Natural killer cell treated with Interleukin-12 subunit alpha and Interleukin-12 subunit beta and Interleukin-15 and Interleukin-18, amount 100 ng/mL, for 72 hours (primary cell): Measurements from ENCODE around the gene TBC1D9B. TPM values are rescaled to one million over a fixed set of nuclear protein-coding genes. Genes with fewer than 3 reads are reported as not detected.

Experiments used
- ATAC-seq, 2 donors: fragments of 150-1000 bp; cut with Tn5 transposase in 1 of 2; sonication (Bioruptor Pico), chemical (Tn5 transposase) in 1 of 2; 2 replicates each; pipeline ENCODE4 v1.10.0; 2021
- DNase-seq: peaks from one replicate; pipeline ENCODE4 v3.0.0; 2022; ENCODE audit warnings: low spot score
- H3K27ac Mint-ChIP-seq, 2 donors: 1 replicate in 1 of 2; 2 replicates in 1 of 2; pipeline ENCODE4 v1.8.0; 2022; ENCODE audit warnings: mixed read lengths in 2 of 2, mild to moderate bottlenecking in 1 of 2, moderate library complexity in 1 of 2
- H3K27me3 Mint-ChIP-seq, 2 donors: 1 replicate in 1 of 2; 2 replicates in 1 of 2; pipeline ENCODE4 v1.8.0; 2022; ENCODE audit warnings: mixed read lengths in 2 of 2
- H3K36me3 Mint-ChIP-seq: one replicate; pipeline ENCODE4 v1.8.0; 2022; ENCODE audit warnings: mixed read lengths
- H3K4me1 Mint-ChIP-seq, 2 donors: 1 replicate in 1 of 2; 2 replicates in 1 of 2; pipeline ENCODE4 v1.8.0; 2022; ENCODE audit warnings: low read depth in 2 of 2, mixed read lengths in 2 of 2, mild to moderate bottlenecking in 1 of 2
- H3K4me3 Mint-ChIP-seq: one replicate; pipeline ENCODE4 v1.8.0; 2022; ENCODE audit warnings: mixed read lengths
- H3K9me3 Mint-ChIP-seq: 2 replicates; pipeline ENCODE4 v1.8.0; 2022; ENCODE audit warnings: mixed read lengths
- total RNA-seq, 2 donors: library from RNA; stranded (reverse); gene quantifications; one replicate each; pipeline ENCODE4 v1.2.3, GENCODE V29; 2022

Gene TBC1D9B
- total RNA-seq, 2 donors from 2014 or later, result 114 to 151 TPM

- Mint-ChIP-seq H3K27me3 (no peaks in the 10 kb centered on the region), H3K36me3 (peaks cover 7% of the 10 kb centered on the region), H3K4me1 (peaks cover 39 to 40% of the 10 kb centered on the region in 2 donors), H3K4me3 (peak overlapping the region; percentile 75), H3K27ac (peak overlapping the region; percentile 87 to 96), H3K9me3 (no peaks in the 10 kb centered on the region)
- ATAC-seq (no peak), DNase-seq (no peak)
Observed at GRCh38 chr5:179817890-179818745, 89.6 kb downstream of the TBC1D9B start.

GRCh38 chr5:179817470-179817840 is 90.2 kb downstream of the TBC1D9B start:
- H3K4me1 Mint-ChIP-seq, result peaks cover 32 to 33% of the 10 kb centered on the region in 2 donors
- H3K4me3 Mint-ChIP-seq, result peak overlapping the region; percentile 75
- no peaks in the 10 kb centered on the region for H3K9me3 Mint-ChIP-seq
- DNase-seq, result no peak
- no peaks in the 10 kb centered on the region for H3K27me3 Mint-ChIP-seq
- no peak for ATAC-seq
- H3K36me3 Mint-ChIP-seq, result peaks cover 7% of the 10 kb centered on the region
- peak overlapping the region; percentile 87 to 96 for H3K27ac Mint-ChIP-seq

GRCh38 chr5:179816796-179817469 is 90.8 kb downstream of the TBC1D9B start:
- H3K27me3 Mint-ChIP-seq, result no peaks in the 10 kb centered on the region
- DNase-seq, result no peak
- peaks cover 2% of the 10 kb centered on the region for H3K36me3 Mint-ChIP-seq
- no peaks in the 10 kb centered on the region for H3K9me3 Mint-ChIP-seq
- no peak for ATAC-seq
- peaks cover 27 to 28% of the 10 kb centered on the region in 2 donors for H3K4me1 Mint-ChIP-seq
- peak overlapping the region; percentile 75 for H3K4me3 Mint-ChIP-seq
- peak overlapping the region; percentile 87 to 96 for H3K27ac Mint-ChIP-seq

- Mint-ChIP-seq H3K4me3 (no peak overlapping the region), H3K36me3 (no peaks in the 10 kb centered on the region), H3K9me3 (no peaks in the 10 kb centered on the region), H3K27me3 (no peaks in the 10 kb centered on the region), H3K27ac (no peak overlapping the region), H3K4me1 (peaks cover 22 to 25% of the 10 kb centered on the region in 2 donors)
- DNase-seq, result no peak
- no peak for ATAC-seq
Observed at GRCh38 chr5:179816401-179816795, 91.3 kb downstream of the TBC1D9B start.

- Mint-ChIP-seq H3K4me3 (peak overlapping the region; percentile 67), H3K4me1 (peaks cover 21 to 25% of the 10 kb centered on the region in 2 donors), H3K9me3 (no peaks in the 10 kb centered on the region), H3K27ac (peak overlapping the region in 1 of 2 donors; percentile 71), H3K36me3 (no peaks in the 10 kb centered on the region), H3K27me3 (no peaks in the 10 kb centered on the region)
- ATAC-seq (no peak), DNase-seq (no peak)
Observed at GRCh38 chr5:179815491-179816249, 92.0 kb downstream of the TBC1D9B start.

- peaks cover 13 to 15% of the 10 kb centered on the region in 2 donors for H3K4me1 Mint-ChIP-seq
- H3K36me3 Mint-ChIP-seq, result no peaks in the 10 kb centered on the region
- no peaks in the 10 kb centered on the region for H3K9me3 Mint-ChIP-seq
- no peak overlapping the region for H3K4me3 Mint-ChIP-seq
- H3K27ac Mint-ChIP-seq, result no peak overlapping the region
- ATAC-seq (no peak), DNase-seq (no peak)
- no peaks in the 10 kb centered on the region for H3K27me3 Mint-ChIP-seq
Observed at GRCh38 chr5:179814090-179814489, 93.6 kb downstream of the TBC1D9B start.

GRCh38 chr5:179812997-179813607 is 94.6 kb downstream of the TBC1D9B start:
- H3K9me3 Mint-ChIP-seq, result no peaks in the 10 kb centered on the region
- peaks cover 8 to 9% of the 10 kb centered on the region in 2 donors for H3K4me1 Mint-ChIP-seq
- ATAC-seq (no peak), DNase-seq (no peak)
- H3K27ac Mint-ChIP-seq, result no peak overlapping the region
- H3K36me3 Mint-ChIP-seq, result no peaks in the 10 kb centered on the region
- no peak overlapping the region for H3K4me3 Mint-ChIP-seq
- no peaks in the 10 kb centered on the region for H3K27me3 Mint-ChIP-seq

GRCh38 chr5:179812135-179812825 is 95.4 kb downstream of the TBC1D9B start:
- Mint-ChIP-seq H3K4me3 (no peak overlapping the region), H3K36me3 (no peaks in the 10 kb centered on the region), H3K27me3 (no peaks in the 10 kb centered on the region), H3K4me1 (peaks cover 1 to 3% of the 10 kb centered on the region in 2 donors), H3K27ac (no peak overlapping the region), H3K9me3 (no peaks in the 10 kb centered on the region)
- no peak for ATAC-seq
- DNase-seq, result no peak

Other genes starting within 250 kb of the TBC1D9B start
- gene CBY3, start 226.9 kb downstream of the TBC1D9B start, total RNA-seq, result 1 to 10 TPM in 1 of 2 donors, not detected in 1; 1.6 TPM
- gene CANX, start 208.9 kb downstream of the TBC1D9B start, total RNA-seq, result 100 to 1,000 TPM; 633 to 749 TPM
- 10 to 100 TPM; 31.4 to 41.1 TPM for gene MAML1, start 175.1 kb downstream of the TBC1D9B start, total RNA-seq
- gene LTC4S, start 113.9 kb downstream of the TBC1D9B start, total RNA-seq, result 1 to 10 TPM; 2.9 to 4.0 TPM
- 100 to 1,000 TPM in 1 of 2 donors, 10 to 100 TPM in 1; 73.2 to 105 TPM for gene MGAT4B, start 101.0 kb downstream of the TBC1D9B start, total RNA-seq
- 100 to 1,000 TPM; 218 to 332 TPM for gene SQSTM1, start 87.0 kb downstream of the TBC1D9B start, total RNA-seq
- gene MRNIP, start 49.1 kb downstream of the TBC1D9B start, total RNA-seq, result 10 to 100 TPM; 15.9 to 25.2 TPM
- gene RNF130, start 163.9 kb upstream of the TBC1D9B start, total RNA-seq, result 10 to 100 TPM; 12.4 to 17.0 TPM